NAMALWA (cell line): ENCODE results near the gene FAM227B.
A peak's percentile ranks its signal among the peaks of the same experiment; 100 is the strongest.
"Not testable (repeated sequence)": the region's sequence is repeated elsewhere in the genome, so short reads cannot be mapped to it uniquely, and the experiment has no call there.

Experiments
- DNase-seq: peaks from one replicate; pipeline ENCODE4 v3.0.0-alpha.2; 2015; ENCODE audit warnings: low spot score

FAM227B gene, protein sequence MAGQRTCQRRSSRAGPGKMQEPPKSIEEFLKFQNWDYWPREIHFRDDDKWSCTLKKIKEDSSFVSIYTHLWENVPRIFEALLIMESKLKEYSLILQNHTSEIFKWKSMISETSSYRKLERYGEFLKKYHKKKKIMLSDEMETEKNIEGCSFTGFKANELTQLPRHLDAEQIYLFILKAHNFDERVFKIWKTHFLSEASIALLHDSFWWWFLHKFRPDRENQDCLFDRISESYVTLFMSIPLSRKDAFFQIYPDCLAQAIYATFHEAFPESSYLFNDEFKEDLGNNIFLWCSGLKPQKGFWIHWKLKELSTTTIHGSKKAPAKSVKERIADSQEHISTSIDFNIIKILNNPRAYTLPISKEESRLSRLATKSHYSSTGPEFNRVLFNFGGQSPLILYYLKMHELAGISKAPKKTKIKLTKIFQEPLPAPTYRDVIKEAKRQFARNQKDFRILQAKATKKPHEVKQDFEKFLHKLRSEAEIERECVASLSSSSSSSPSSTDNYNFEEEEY

GRCh38 chr15:49620658-49621368 is at the start of gene FAM227B, which contains the start of gene DTWD1:
FAM227B (minus strand) TSS chr15:49620818; CDS start chr15:49615171, 5,647 bp downstream.
DTWD1 (plus strand) TSS chr15:49621048; CDS start chr15:49625168, 4,120 bp downstream.
- DNase-seq = peak; percentile 97

- DNase-seq = no peak
Measured at GRCh38 chr15:49669288-49669687, 48.7 kb upstream of the FAM227B start.

DNA sequence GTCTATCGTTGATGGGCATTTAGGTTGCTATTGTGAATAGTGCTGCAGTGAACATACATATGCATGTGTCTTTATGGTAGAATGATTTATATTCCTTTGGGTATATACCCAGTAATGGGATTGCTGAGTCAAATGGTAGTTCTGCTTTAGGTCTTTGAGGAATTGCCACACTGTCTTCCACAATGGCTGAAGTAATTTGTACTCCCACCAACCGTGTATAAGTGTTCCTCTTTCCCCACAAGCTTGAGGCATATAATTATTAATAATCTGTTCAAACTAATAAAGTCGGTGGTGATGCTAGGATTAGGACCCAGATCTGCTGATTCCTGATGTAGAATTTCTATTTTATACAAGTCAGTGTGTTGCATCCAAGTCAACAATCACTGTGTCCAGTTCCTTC is 45.9 kb upstream of the FAM227B start:
- DNase-seq = not testable (repeated sequence)

DNA sequence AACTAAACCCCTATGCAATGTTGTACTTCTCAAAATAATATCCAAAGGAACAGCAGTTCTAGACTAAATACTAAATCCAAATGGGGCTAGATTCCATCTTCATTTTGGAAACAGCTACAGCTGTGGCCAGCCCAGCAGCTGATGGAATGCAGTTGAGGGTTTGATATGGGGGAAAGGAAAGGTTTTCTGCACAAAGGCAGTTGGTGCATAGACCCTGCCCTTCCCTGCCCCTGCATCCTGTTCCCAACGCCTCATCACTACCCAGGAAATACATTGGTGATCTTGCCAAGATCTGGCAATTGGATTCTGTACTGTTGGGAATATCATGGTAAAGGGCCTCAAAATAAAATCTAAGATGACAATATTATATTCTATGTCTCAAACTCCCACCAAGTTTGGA is 44.1 kb upstream of the FAM227B start:
- no peak for DNase-seq

DNA sequence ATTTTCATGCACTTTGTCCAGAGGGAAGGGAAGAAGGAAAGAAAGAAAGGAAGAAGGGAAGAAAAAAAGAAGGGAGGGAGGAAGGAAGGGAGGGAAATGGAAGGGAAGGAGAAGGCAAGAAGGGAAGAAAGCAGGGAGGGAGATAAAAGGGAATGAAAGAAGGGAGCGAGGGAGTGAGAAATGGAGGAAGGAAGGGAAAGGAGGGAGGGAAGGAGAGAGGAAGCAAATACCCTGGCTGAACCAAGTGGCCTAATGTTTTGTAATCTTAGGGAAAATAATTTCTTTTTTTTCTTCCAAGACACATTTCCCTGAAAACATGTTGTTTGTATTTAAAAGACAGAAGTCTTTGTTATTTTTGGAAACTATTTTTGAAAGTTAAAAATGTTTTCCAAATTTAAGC is 36.1 kb upstream of the FAM227B start:
- DNase-seq = no peak

- DNase-seq = no peak
Measured at GRCh38 chr15:49652922-49653321, 32.3 kb upstream of the FAM227B start.

- DNase-seq = no peak
Measured at GRCh38 chr15:49650676-49651075, 30.1 kb upstream of the FAM227B start.

DNA sequence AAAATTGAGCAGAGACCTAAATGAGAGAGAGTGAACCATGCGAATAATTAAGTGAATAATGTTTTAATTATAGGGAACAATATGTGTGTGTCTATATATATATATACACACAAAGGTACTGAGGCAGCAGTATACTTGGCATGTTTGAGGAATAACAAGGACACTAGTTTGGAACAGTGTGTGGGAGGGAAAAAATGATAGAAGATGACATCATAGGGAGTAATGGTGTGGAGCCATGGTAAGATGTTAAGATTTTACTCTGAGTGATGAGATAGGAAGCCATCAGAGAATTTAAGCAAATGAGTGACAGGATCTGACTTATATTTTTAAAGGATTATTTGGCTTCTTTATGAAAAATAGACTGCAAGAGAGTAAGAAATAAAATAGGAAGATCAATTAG is 29.4 kb upstream of the FAM227B start:
- no peak for DNase-seq

DNA sequence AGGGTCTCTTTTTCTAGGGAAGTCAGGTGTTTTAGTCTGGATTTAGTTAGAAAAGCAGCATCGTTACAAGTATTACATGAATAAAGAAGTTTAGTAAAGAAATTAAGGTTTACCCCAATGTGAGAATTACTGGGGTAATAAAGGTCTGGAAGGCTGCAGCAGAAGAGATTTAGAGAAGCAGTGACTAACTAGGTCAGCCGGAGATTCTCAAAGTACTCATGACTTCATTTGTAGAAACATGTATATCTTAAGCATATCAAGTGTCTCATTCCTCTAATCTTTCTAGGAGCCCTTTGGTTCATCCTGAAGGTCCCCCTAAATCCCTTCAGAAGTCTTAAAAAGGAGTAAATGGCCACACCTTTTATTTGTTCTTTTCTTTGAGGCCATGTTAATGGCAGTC is 26.3 kb upstream of the FAM227B start:
- no peak for DNase-seq

- no peak for DNase-seq
Measured at GRCh38 chr15:49645941-49646340, 25.3 kb upstream of the FAM227B start.

- no peak for DNase-seq
Measured at GRCh38 chr15:49645277-49645676, 24.7 kb upstream of the FAM227B start.

- no peak for DNase-seq
Measured at GRCh38 chr15:49644364-49644794, 23.8 kb upstream of the FAM227B start.

DNA sequence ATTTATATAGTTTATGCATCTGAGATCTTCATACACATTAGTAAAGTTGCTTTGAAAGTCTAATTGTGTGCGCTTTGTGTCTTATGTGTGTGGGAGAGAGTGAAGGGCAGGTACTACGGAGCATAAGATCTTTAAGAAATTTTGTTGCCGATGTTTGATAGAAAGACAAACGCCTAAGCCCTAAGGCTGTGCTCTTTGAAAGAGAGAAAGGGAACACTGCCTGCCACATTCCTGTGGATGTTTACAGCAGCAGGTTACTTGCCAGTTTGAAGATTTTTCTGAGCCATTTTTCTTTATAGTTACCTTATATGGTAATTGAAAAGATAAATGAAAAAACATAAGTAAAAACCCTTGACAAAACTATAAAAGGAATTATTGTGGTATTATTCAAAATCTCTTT is 17.2 kb upstream of the FAM227B start:
- DNase-seq = no peak

GRCh38 chr15:49628379-49628778 is 7.8 kb upstream of the FAM227B start:
- DNase-seq = no peak

- no peak for DNase-seq
Measured at GRCh38 chr15:49627407-49627877, 6.8 kb upstream of the FAM227B start.

- DNase-seq = no peak
Measured at GRCh38 chr15:49625460-49626036, 4.9 kb upstream of the FAM227B start.

DNA sequence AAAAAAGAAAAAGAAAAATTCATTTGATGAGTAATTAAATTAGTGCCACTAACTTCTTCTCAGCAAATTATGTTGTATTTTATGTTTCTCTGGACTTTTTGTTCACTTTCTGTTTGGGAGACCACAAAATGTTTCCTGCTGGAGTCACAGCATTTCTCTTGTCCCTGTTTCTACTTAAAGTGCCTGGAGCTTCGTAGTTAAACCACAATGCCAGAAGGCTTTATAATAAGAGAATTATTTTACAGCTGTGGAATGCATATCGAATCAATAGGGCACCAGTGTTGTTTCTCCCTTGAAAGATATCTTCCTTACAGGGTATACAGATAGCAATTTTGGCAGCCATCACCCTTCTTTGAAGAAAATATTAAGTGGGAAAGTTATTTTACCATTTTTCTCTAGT is 3.4 kb upstream of the FAM227B start:
- DNase-seq = no peak

DNA sequence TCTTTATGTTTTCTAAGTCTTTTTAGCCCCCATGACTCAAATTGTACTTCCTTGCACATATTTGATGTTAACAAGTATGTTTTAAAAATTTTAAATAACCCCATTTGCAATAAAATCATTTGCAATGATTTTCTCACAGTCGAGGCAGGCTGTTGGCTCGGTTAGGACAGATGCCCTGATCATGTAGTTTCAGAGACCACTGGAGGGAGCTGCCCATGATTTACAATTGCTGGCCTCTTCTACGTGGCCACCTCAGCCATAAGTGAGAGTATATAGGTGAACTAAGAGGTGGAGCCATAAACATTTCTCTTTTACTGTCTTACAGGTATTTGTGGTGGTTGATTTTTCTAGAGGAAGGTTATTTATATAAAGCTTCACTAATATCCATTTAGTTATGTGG is 1.9 kb upstream of the FAM227B start:
- no peak for DNase-seq

GRCh38 chr15:49621887-49622286 is 1.3 kb upstream of the FAM227B start:
- no peak for DNase-seq

GRCh38 chr15:49621401-49621811 is 788 bp upstream of the FAM227B start:
- DNase-seq = peak; percentile 50

- peak; percentile 59 for DNase-seq
Measured at GRCh38 chr15:49620199-49620598, 419 bp downstream of the FAM227B start.

DNA sequence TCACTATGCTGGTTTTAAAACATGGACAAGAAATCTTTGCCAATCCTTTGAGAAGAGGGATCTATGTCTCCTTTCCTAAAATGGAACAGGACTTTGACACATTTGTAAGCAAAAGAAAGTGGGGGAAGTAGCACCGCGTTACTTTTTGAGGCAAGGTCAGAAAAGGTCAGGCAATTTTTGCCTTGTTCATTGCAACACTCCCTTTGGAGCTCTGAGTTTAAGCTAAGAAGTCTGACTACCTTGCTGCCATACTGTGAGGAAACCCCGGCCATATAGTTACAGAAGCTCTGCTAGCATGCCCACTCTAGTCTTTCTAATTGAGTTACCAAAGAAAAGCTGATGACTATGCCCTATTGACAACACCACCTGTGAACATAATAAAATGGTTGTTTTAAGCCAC is 1.4 kb downstream of the FAM227B start:
- DNase-seq = no peak

DNA sequence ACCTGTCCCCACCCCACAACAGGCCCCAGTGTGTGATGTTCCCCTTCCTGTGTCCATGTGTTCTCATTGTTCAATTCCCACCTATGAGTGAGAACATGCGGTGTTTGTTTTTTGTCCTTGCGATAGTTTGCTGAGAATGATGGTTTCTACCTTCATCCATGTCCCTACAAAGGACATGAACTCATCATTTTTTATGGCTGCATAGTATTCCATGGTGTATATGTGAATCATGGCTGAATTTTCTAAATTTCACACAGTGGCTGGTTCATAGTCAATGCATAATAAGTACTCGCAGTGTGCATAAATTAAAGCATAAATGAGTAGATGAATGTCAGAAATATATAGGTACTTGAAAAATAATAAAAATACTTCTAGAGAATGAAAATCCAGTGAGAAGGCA is 8.4 kb downstream of the FAM227B start:
- not testable (repeated sequence) for DNase-seq
